Measurements from ENCODE around the gene UMAD1. TPM values are rescaled to one million over a fixed set of nuclear protein-coding genes. Genes with fewer than 3 reads are reported as not detected.

The UMAD1 gene
- 10 to 100 TPM; 39.4 to 46.4 (median 44.0) TPM for total RNA-seq

DNA sequence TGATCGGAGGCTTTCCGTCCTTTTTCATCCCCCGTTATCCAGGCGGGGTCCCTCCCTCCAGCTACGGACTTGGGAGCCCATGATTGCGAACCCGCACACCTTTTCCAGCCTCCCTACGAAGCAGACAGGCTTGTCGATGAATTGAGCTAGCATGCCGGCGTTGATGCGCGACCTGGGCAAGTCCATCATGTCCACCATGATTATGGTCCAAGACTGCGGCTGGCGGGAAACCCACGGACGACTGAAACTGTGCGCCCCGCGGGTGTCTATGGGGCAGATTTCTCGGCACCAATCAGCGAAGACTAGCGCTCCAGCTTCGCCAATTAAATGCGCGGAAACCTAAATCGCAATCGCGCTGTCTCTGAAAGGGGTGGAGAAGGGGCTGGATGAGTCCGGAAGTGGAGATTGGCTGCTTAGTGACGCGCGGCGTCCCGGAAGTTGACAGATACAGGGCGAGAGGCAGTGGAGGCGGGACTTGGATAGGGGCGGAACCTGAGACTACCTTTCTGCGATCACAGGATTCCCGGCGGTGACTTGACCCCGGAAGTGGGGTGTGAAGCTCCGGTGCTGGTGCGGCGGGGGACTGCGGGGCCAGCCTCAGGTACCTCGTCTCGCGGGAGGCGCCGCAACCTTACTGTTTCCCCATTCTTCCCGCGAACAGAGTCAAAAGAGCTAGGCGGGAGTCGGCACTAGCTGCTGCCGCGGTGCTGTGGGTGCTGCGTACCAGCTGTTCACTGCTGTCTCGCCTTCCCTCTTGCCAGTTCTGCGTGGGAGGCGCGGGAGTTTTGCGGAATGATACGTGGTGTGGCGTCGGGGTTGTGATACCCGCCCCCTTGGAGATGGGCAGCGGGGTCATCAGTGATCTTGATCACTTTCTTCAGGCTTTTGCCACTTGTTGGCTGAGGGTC lies at the start of gene UMAD1:
TSS of gene UMAD1 (plus strand) at position 532 of the 908 bp plus-strand sequence. CDS start 32,620 bp downstream, outside the sequence.
- WGBS, 2 donors, result 0% methylated on average over 49 to 56 of the region's 68 CpGs
- intact Hi-C loops (cut with DNase I), result no loop called here
- Histone ChIP-seq H3K4me1 (peaks cover 12 to 14% of the 10 kb centered on the region in 2 donors), H3K36me3 (no peaks in the 10 kb centered on the region), H3K9me3 (no peaks in the 10 kb centered on the region), H3K4me3 (replicated peaks in 1 of 3) (peak within 1 kb of the TSS; percentile 58 to 88 (median 82)), H3K27me3 (no peaks in the 10 kb centered on the region), H3K27ac (peak within 1 kb of the TSS; percentile 80 to 93 (median 92))
- peak; percentile 99 to 100 for DNase-seq
- TF ChIP-seq, protein P1, sequence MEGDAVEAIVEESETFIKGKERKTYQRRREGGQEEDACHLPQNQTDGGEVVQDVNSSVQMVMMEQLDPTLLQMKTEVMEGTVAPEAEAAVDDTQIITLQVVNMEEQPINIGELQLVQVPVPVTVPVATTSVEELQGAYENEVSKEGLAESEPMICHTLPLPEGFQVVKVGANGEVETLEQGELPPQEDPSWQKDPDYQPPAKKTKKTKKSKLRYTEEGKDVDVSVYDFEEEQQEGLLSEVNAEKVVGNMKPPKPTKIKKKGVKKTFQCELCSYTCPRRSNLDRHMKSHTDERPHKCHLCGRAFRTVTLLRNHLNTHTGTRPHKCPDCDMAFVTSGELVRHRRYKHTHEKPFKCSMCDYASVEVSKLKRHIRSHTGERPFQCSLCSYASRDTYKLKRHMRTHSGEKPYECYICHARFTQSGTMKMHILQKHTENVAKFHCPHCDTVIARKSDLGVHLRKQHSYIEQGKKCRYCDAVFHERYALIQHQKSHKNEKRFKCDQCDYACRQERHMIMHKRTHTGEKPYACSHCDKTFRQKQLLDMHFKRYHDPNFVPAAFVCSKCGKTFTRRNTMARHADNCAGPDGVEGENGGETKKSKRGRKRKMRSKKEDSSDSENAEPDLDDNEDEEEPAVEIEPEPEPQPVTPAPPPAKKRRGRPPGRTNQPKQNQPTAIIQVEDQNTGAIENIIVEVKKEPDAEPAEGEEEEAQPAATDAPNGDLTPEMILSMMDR (IDR thresholded peaks at IDR 0.05), result no peak
- TF ChIP-seq POLR2A (IDR thresholded peaks at IDR 0.05), result peak; percentile 71 to 86

DNA sequence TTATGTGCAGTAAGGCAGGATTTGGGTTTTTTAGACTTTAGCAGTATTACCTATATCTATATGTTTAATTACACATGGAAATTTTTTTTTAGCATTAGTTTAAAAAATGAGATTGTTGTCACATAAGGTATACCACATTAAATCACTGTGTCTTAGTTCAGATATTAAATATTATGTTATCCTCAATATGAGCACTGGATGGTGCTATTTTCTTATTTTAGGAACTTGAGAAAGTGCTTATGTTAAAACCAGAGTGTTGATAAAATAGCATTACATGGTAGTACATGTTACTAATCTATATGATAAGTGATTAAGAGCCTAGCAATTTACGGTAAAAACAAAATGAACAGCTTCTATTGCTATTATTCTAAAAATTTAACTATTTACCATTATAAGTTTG lies 45.1 kb upstream of the UMAD1 start:
- TF ChIP-seq, protein P1 (IDR thresholded peaks at IDR 0.05), result peak in 4 of 6 experiments; percentile 28 to 84 (median 59)
- no peak for TF ChIP-seq POLR2A (IDR thresholded peaks at IDR 0.05)
- Histone ChIP-seq H3K27ac (no peak overlapping the region), H3K4me1 (no peaks in the 10 kb centered on the region), H3K36me3 (no peaks in the 10 kb centered on the region), H3K9me3 (no peaks in the 10 kb centered on the region), H3K27me3 (no peaks in the 10 kb centered on the region), H3K4me3 (replicated peaks in 1 of 3) (no peak overlapping the region)
- DNase-seq, result no peak
- intact Hi-C loops (cut with DNase I), result loop anchor here (5.0 kb wide), 1 partner anchor 607 kb away; no protein-coding TSS in a partner anchor
- 89 to 90% methylated on average over 1 of the region's 1 CpG for WGBS, 2 donors

DNA sequence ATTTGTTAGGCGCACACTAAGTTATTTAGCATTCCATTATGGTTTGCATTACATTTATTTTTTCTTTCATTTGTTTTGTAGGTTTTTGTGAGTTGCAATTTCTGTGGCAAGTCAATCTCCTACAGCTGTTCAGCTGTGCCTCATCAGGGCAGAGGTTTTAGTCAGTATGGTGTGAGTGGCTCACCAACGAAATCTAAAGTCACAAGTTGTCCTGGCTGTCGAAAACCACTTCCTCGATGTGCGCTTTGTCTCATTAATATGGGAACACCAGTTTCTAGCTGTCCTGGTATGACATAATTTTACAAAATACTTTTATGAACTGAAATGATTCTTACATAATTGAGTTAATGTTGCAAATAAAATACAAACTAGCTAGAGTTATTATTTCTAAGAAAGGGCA lies 44.4 kb upstream of the UMAD1 start:
- intact Hi-C loops (cut with DNase I), result loop anchor here (5.0 kb wide), 1 partner anchor 606 kb away; no protein-coding TSS in a partner anchor
- DNase-seq, result no peak
- Histone ChIP-seq H3K36me3 (no peaks in the 10 kb centered on the region), H3K27ac (no peak overlapping the region), H3K4me3 (replicated peaks in 1 of 3) (no peak overlapping the region), H3K9me3 (no peaks in the 10 kb centered on the region), H3K4me1 (no peaks in the 10 kb centered on the region), H3K27me3 (no peaks in the 10 kb centered on the region)
- WGBS, 2 donors, result 93 to 94% methylated on average over 5 of the region's 5 CpGs
- no peak for TF ChIP-seq POLR2A (IDR thresholded peaks at IDR 0.05)
- TF ChIP-seq, protein P1 (IDR thresholded peaks at IDR 0.05), result no peak

DNA sequence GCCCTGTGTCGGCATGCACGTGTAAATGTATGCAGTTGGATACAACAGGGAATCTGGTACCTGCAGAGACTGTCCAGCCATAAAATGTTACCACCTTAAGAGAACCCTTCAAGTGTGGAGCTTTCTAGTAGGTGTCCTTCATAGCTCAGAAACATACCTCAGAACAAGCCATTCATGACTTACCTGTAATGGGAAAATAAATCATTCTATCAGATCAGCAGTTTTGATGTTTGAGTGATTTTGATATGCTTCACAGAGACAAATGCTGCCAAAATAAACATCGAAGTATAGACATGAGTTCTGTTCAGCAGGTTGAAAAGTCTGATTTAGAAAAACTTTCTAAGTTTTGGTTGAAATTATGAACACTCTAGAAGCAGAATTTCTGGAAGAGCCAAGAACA lies 33.5 kb upstream of the UMAD1 start:
- peak in 1 of 2 donors; percentile 1 for DNase-seq
- intact Hi-C loops (cut with DNase I), result no loop called here
- no peaks in the 10 kb centered on the region for H3K9me3 ChIP-seq
- H3K27me3 ChIP-seq, result no peaks in the 10 kb centered on the region
- 24 to 31% methylated on average over 3 of the region's 3 CpGs for WGBS, 2 donors
- no peaks in the 10 kb centered on the region for H3K36me3 ChIP-seq
- H3K4me3 ChIP-seq (replicated peaks in 1 of 3), result no peak overlapping the region
- no peak for TF ChIP-seq POLR2A (IDR thresholded peaks at IDR 0.05)
- TF ChIP-seq, protein P1 (IDR thresholded peaks at IDR 0.05), result no peak
- peak overlapping the region; percentile 69 to 91 (median 73) for H3K27ac ChIP-seq
- peaks cover 0 to 10% of the 10 kb centered on the region in 2 donors for H3K4me1 ChIP-seq

DNA sequence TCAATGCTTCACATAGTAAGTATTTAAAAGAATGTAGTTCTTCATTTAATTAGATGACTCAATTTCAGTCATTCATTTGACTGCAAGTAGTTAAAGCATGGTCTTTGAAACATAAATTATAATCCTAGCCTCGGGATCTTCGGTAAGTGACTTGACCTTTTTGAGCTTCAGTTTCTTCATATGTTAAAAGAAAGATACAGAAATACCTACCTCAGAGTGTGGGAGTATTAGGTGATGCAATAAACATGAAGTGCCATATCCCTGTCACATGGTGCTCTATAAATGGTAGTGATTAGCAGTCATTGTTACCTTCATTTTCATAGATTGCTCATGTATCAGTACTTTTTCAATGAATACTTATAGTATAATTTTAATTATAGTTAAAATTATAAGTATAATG lies 31.2 kb upstream of the UMAD1 start:
- intact Hi-C loops (cut with DNase I), result no loop called here

More for the DNA sequence above, 31.2 kb upstream of the UMAD1 start:
- H3K4me3 ChIP-seq (replicated peaks in 1 of 3), result no peak overlapping the region
- DNase-seq, result no peak
- TF ChIP-seq, protein P1 (IDR thresholded peaks at IDR 0.05), result no peak
- no peak for TF ChIP-seq POLR2A (IDR thresholded peaks at IDR 0.05)
- H3K27me3 ChIP-seq, result no peaks in the 10 kb centered on the region
- no peaks in the 10 kb centered on the region for H3K36me3 ChIP-seq
- H3K4me1 ChIP-seq, result peaks cover 0 to 10% of the 10 kb centered on the region in 2 donors
- H3K27ac ChIP-seq, result no peak overlapping the region
- 90 to 98% methylated on average over 2 of the region's 2 CpGs for WGBS, 2 donors
- H3K9me3 ChIP-seq, result no peaks in the 10 kb centered on the region

Data from thyroid gland (tissue), 4 donors.